ENCODE measurements around the gene CIAO1.
"Not testable (repeated sequence)": the region's sequence is repeated elsewhere in the genome, so short reads cannot be mapped to it uniquely, and the experiment has no call there.

Gene CIAO1

GRCh38 chr2:96265840-96266679 is at the start of gene CIAO1, which contains the start of gene TMEM127:
Gene CIAO1, plus strand, starts transcription at chr2:96266225. Its CDS starts 126 bp downstream, at chr2:96266351.
Gene TMEM127, minus strand, starts transcription at chr2:96265997. Its CDS starts 616 bp downstream, at chr2:96265381.
- DNase-seq (ENCODE audit: low read depth in 2 of 2), result peak; percentile 98 to 99

- DNase-seq (ENCODE audit: low read depth in 2 of 2), result no peak
Observed at GRCh38 chr2:96218508-96219131, 47.4 kb upstream of the CIAO1 start.

- DNase-seq (ENCODE audit: low read depth in 2 of 2), result not testable (repeated sequence)
Observed at GRCh38 chr2:96219959-96220358, 46.1 kb upstream of the CIAO1 start.

- not testable (repeated sequence) for DNase-seq (ENCODE audit: low read depth in 2 of 2)
Observed at GRCh38 chr2:96221106-96221505, 44.9 kb upstream of the CIAO1 start.

GRCh38 chr2:96225016-96225533 is 41.0 kb upstream of the CIAO1 start:
- no peak for DNase-seq (ENCODE audit: low read depth in 2 of 2)

- no peak for DNase-seq (ENCODE audit: low read depth in 2 of 2)
Observed at GRCh38 chr2:96231316-96231715, 34.7 kb upstream of the CIAO1 start.

- DNase-seq (ENCODE audit: low read depth in 2 of 2), result no peak
Observed at GRCh38 chr2:96233436-96233835, 32.6 kb upstream of the CIAO1 start.

GRCh38 chr2:96233880-96234316 is 32.1 kb upstream of the CIAO1 start:
- no peak for DNase-seq (ENCODE audit: low read depth in 2 of 2)

GRCh38 chr2:96236882-96237281 is 29.1 kb upstream of the CIAO1 start:
- DNase-seq (ENCODE audit: low read depth in 2 of 2), result no peak

GRCh38 chr2:96238266-96238665 is 27.8 kb upstream of the CIAO1 start:
- no peak for DNase-seq (ENCODE audit: low read depth in 2 of 2)

- DNase-seq (ENCODE audit: low read depth in 2 of 2), result no peak
Observed at GRCh38 chr2:96239091-96239490, 26.9 kb upstream of the CIAO1 start.

- DNase-seq (ENCODE audit: low read depth in 2 of 2), result no peak
Observed at GRCh38 chr2:96239745-96240264, 26.2 kb upstream of the CIAO1 start.

- no peak for DNase-seq (ENCODE audit: low read depth in 2 of 2)
Observed at GRCh38 chr2:96240341-96241038, 25.5 kb upstream of the CIAO1 start.

- no peak for DNase-seq (ENCODE audit: low read depth in 2 of 2)
Observed at GRCh38 chr2:96241227-96241626, 24.8 kb upstream of the CIAO1 start.

GRCh38 chr2:96241900-96242611 is 24.0 kb upstream of the CIAO1 start:
- no peak for DNase-seq (ENCODE audit: low read depth in 2 of 2)

- no peak for DNase-seq (ENCODE audit: low read depth in 2 of 2)
Observed at GRCh38 chr2:96243843-96244242, 22.2 kb upstream of the CIAO1 start.

GRCh38 chr2:96245609-96246390 is 20.2 kb upstream of the CIAO1 start:
- DNase-seq (ENCODE audit: low read depth in 2 of 2), result no peak

GRCh38 chr2:96247009-96247408 is 19.0 kb upstream of the CIAO1 start:
- no peak for DNase-seq (ENCODE audit: low read depth in 2 of 2)

GRCh38 chr2:96247896-96248295 is 18.1 kb upstream of the CIAO1 start:
- DNase-seq (ENCODE audit: low read depth in 2 of 2), result no peak

GRCh38 chr2:96248624-96249023 is 17.4 kb upstream of the CIAO1 start:
- no peak for DNase-seq (ENCODE audit: low read depth in 2 of 2)
